GM18951 (cell line): ENCODE results near the gene NINJ1.

Experiments
- POLR2A ChIP-seq: IDR thresholded peaks from 4 replicates; pipeline ENCODE4 v1.6.1; 2011; ENCODE audit warnings: mild to moderate bottlenecking; ENCODE audit not compliant: insufficient read length, insufficient read depth; ENCODE audit errors: extremely low read depth
- in situ Hi-C: fragments of 300-500 bp; cut with MboI; formaldehyde crosslinking; loops from one replicate; pipeline ENCODE4 v1.12.0; 2022; ENCODE audit warnings: low sequenced_read_pairs, mixed read lengths, inconsistent platforms; ENCODE audit not compliant: unreplicated experiment

Gene NINJ1

DNA sequence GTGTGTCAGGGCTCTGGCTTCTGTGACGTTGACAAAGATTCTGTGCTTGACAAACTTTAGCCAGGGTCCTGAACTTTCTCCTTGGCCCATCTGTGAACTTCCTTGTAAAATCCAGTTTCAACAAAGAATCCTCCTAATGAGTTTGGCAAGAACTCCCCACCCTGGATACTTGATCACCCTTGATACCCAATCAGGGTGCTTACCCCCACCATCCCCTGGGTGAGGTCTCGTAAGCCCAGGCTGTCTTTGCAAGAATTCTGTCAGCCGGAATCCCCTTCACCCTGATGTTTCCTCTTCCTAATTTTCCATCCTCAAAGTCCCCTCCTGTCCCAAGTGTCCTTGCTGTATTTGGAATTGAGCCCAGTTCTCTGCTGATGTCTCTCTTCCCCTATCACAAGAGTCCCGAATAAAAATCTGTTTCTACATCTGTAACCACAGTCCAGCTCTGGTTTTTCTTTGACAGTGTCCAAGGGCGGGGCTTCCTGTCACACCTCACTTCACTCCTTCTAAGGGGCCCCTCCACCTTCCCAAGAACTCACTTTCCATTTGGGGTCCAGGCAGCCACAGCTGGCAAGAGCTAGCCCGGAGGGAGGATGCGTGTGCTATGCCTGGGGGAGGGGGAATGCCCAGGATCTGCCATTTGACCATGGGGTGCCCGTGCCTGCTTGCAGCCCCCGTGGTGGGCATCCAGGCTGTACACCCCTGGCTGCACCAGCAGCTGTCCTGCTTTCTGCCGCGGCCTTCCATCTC lies 40.7 kb downstream of the NINJ1 start:
- in situ Hi-C loops, result no loop called here
- peak; percentile 49 for TF ChIP-seq POLR2A

GRCh38 chr9:93092251-93092991 lies 41.6 kb downstream of the NINJ1 start:
- TF ChIP-seq POLR2A, result no peak
- in situ Hi-C loops, result no loop called here

- in situ Hi-C loops, result no loop called here
- no peak for TF ChIP-seq POLR2A
These were observed 42.5 kb downstream of the NINJ1 start for GRCh38 chr9:93091453-93092081.

GRCh38 chr9:93091056-93091452 lies 43.0 kb downstream of the NINJ1 start:
- TF ChIP-seq POLR2A, result no peak
- in situ Hi-C loops, result no loop called here

DNA sequence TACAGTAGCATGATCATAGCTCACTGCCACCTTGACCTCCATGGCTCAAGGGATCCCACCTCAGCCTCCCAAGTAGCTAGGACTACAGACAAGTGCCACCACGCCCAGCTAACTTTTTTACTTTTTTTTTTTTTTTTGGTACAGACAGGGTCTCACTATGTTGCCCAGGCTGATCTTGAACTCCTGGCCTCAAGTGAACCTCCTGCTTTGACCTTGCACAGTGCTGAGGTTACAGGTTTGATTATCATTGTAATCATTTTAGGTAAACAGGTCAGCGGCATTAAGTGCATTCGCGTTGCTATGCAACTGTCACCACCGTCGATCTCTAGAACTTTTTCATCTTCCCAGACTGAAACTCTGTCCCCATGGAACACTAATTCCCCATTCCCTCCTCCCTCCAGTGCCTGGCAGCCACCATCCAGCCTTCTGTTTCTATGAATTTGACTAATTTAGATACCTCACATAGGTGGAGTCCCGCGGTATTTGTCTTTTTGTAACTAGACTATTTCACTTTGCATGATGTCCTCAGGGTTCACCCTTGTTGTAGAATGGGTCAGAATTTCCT lies 43.9 kb downstream of the NINJ1 start:
- in situ Hi-C loops, result no loop called here
- no peak for TF ChIP-seq POLR2A

- in situ Hi-C loops, result no loop called here
- no peak for TF ChIP-seq POLR2A
These were observed 44.5 kb downstream of the NINJ1 start for GRCh38 chr9:93089481-93089991.

DNA sequence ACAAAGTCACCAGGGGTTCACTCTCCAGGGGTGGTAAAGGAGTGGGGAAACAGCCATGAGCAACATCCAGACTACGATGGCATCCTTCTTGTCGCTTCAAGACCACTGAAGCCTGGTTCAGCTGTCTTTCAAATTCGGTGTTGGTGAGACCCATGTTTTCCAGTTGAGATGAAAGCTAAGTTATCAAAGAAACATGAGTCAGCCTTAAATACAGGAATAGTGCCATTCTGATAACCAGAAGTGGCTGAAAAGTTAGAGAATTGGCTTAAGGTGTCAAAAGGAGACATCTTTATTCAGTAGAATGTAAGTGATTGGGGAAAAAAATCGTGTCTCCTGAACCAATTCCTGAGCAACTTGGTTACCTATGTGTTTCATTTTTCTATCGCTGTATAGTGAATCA lies 45.0 kb downstream of the NINJ1 start:
- in situ Hi-C loops, result no loop called here
- no peak for TF ChIP-seq POLR2A

DNA sequence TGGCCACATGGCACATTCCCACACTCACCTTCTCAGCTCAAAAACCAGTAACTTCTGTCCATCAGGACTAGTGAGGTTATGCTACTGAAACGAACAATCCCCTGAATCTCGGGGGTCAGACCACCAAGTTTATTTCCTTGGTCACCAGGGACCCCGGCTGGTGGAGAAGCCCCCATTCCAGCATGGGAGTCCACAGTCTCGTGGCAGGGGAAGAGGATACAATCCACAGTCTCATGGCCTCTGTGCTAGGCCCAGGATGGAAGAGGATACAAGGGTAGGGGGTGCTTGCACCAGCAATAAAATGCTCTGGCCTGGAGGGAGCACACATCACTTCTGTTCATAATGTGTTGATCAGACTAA lies 45.4 kb downstream of the NINJ1 start:
- in situ Hi-C loops, result no loop called here
- TF ChIP-seq POLR2A, result no peak

- TF ChIP-seq POLR2A, result no peak
- in situ Hi-C loops, result no loop called here
These were observed 45.9 kb downstream of the NINJ1 start for GRCh38 chr9:93087971-93088655.

- in situ Hi-C loops, result no loop called here
- TF ChIP-seq POLR2A, result no peak
These were observed 47.4 kb downstream of the NINJ1 start for GRCh38 chr9:93086447-93087224.

DNA sequence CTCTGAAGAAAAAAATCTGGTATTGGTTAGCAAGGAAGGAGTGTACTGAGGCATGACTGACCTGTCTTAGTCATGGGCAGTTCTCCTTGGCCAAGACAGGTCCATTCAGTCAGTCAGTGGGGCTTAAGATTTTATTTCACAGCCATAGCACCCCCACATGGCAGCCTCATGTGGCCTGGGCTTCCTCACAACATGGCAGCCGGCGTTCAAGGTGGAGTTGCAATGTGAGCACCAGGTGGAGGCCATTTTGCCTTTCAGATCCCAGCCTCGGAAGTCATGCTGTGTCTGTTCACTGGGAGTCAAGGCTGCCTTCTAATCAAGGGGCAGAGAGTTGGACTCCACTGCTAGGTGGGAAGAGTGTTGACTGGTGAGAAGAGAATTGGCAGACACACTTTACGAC lies 48.4 kb downstream of the NINJ1 start:
- no peak for TF ChIP-seq POLR2A
- in situ Hi-C loops, result no loop called here

DNA sequence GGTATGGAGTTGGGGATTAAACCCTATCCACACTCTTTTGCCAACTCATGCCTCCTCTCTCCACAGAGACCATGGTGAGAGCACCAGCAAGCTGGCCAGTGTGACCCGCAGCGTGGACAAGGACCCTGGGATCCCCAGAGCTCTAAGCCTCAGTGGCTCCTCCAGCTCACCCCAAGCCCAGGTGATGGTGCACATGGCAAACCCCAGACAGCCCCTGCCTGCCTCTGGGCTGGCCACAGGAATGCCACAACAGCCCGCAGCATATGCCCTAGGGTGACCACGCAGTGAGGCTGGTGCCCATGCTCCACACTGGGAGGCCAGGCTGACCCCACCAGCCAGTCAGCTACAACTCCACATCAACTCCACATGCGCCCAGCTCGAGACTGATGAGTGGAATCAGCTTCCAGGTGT lies 49.6 kb downstream of the NINJ1 start:
- in situ Hi-C loops, result no loop called here
- no peak for TF ChIP-seq POLR2A
